ENCODE results near the gene ZNF672.
A peak's percentile ranks its signal among the peaks of the same experiment; 100 is the strongest.
"Not testable (repeated sequence)": the region's sequence is repeated elsewhere in the genome, so short reads cannot be mapped to it uniquely, and the experiment has no call there.

Gene ZNF672

DNA sequence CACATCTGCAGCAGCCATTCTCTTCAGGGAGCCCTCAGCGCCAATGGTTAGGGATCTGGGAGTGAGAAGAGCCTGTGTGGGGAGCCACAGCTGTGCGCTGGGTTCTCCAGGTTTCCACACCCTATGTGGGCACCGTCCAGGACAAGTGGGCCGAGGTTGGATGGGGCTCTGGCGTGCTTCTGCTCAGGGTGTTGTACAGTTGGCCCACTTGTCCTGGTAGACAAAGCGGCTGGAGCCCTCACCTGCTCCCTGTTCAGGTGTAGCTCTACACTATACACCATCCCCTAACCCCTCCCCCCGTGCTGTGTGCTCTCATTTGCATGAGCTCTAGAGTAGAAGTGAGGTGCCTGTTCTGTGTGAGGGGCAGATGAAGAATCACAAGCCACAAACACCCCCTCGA, 24.5 kb upstream of the ZNF672 start:
- DNase-seq, result no peak

DNA sequence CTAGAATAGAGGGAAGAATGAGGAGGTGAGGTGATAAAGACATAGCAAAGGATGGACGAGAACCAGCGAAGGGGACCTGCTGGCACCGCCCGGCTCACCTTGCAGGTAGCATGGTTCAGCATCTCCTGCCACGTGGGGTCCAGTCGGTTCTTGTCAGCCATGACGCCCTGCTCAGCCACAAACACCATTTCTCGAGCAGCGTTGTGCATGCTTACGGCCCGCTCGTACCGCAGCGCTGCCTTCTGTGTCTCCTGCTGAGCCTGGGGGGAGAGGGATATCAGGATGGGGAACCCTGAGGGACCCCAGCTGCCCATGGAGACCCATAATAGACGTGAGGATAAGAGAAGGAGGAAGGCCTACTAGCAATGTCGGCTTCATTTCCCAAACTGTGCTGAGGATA, 23.7 kb upstream of the ZNF672 start:
- no peak for DNase-seq

DNA sequence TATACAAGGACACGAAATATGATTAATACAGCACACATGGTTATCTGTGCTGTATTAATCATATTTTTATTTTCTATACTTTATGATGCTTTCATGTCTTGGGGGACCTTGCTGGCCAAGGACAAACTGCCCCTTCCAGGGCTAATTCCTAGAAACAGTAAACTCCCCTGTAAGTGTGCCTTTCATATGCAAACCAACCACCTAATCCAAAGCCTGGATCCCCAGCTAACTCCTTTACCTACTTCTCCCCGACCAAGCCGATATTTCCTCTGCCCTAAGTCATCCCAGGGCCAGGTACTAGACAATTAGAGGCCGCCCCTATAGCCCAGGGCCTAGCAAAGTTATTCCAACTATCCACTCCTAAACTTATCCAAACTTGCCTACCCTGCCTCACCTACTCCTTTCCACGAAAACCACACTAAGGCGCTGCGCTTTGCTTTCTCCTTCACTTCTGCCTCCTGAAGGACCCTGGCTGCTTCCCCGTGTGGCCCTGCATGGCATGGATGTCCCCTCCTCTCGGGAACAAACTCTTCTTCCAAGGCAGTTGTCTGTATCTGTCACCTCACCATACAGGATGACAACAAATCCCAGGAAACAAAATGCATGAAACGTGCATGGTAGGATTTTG, 22.5 kb upstream of the ZNF672 start:
- DNase-seq, result no peak

DNA sequence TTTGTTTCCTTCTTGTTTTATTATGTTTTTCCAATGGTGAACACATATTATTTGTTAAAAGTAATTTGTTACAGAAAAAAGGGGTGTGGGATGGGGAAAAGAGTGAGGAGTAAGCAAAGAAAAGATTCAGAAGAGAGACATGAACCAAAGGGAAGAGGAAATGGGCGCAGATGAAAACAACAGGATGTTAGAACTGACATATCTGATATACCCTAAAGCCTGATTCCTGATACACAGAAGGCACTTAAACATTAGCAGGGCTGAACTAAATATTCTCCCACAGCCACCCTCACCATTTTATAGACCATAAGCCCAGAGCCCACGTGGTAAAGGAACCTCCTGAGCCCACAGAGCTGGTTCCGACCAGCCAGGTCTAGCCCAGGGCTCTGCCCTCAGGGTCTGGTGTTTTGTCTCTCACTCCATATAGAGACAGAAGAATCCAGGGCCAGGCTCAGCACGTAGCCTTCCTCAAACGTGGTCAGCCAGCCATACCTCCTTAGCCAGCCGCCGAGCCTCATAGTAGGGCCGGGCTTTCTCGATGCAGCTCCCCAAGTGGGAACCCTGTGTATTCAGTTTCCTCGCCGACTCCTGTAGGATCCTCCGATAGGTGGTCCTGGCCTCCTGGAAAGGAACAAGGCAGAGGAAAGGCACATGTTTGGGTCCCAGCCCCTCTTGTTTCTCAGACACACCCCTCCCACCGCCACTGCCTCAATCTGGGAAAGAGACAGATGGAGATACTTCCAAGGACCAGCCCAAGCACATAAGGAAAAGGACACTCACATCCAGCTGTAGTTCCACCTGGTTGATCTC, 21.8 kb upstream of the ZNF672 start:
- DNase-seq, result no peak

DNA sequence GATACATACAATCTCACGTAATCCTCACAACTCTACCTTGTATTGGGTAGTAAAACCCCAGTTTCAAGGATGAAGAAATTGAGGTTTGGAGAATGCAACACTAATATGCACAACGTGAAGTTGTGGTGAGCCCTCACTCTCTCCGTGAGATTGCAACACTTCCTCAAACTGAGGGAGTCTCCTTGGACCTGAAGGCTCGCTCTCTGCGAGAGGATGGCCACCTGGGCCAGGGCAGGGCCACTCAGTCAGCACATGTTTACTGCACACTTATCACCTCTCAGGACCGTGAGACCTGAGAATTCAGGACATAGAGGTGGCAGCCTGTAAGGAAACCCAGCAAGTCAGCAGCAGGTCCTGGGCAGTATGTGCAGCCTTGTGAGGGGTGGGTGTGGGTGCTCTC, 21.0 kb upstream of the ZNF672 start:
- no peak for DNase-seq

DNA sequence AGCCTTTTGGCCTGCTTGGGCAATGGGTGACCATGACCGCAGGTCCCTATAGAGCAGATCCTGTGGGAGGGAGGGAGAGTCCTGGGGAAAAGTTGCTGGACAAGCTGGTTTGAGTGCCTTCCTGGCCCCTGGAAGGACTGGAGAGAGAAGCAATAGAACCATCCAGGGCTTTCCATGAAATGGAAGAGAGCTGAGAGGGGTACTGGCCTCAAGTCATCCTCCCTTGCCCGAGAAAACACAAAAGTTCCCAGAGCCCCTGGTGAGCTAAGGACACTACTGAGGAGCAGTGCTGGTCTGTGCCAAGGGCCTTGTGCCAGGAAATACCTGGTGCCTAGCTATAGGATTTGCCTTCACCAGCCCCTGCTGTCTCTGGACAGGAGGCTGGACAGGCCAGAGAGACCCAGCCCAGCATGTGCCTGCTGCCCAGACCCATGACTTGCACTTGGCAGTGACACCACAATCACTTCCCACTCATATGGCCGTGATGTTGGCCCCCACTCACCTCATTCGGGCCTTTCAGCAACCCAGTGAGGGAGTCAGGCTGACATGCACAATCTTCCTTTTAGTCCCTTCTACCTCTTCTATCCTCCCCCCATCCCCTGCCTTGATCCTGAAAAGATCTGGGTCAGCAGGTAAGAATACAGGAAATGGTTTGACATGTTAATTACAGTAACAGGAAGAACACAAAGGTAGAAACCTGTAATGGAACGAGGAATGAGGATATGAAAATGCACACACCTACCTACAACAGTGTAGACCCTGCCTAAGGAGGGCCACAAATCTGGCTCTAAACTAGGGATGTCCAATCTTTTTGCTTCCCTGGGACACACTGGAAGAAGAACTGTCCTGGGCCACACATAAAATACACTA, 19.3 kb upstream of the ZNF672 start:
- DNase-seq, result no peak

DNA sequence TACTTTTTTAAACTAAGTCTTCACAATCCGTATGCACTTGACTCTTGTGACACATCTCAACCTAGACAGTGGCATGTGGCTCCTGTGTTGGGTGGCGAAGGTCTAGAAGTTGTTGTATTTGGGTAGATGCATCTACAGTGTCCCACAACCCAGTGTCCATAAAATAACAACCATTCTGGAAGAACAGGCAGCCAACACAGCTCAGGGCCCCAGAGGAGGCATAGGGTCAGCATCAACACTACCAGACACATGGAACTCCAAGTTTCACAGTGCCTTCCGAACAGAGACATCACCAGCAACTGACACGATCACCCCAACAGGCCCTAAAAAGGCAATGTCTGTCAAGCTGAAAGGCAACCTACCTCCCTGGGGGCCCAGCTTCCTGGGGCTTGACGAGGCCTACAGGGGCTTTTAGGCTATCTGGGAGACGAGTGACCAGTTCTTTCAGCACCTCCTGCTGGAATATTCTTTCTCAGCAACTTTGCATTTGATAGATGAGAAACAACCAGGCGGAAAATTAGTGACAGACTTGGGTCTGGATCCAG, 17.9 kb upstream of the ZNF672 start:
- DNase-seq, result no peak

DNA sequence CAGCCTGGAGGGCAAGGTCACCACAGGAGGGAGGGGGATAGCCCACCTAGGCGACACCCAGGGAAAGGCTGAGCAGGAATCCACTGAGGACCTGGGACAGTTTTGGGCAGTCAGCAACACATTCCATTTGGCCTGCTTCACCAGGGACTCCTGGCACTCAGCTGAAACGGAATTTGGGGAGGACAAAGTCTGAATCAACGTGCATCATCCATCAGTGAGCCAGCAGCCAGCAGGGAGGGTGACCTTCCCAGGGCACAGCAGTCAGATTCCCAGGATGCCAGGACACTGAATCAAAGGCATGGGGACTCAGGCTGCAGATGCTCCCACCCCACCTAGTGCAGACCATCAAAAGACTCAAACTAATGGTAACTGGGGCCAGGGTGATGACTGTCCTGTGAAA, 16.9 kb upstream of the ZNF672 start:
- DNase-seq, result no peak

DNA sequence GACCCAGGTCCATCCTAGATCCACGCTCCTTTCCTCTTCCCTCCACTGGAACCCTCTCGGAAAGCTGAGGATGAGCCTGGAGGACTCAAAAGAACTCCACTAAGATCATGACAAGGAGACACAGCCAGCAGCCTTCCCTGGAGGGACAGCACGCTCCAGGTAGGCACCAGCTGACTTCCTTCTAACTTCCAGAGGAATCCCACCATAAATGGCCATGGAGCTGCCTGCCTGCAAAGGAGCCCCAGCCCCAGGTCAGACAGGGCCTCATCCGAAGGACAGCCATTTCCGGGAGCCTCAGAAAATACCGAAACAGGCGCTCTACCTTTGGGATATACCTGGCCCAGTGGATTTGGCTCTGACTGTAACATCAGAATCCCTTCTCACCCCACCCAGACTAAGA, 16.4 kb upstream of the ZNF672 start:
- no peak for DNase-seq

DNA sequence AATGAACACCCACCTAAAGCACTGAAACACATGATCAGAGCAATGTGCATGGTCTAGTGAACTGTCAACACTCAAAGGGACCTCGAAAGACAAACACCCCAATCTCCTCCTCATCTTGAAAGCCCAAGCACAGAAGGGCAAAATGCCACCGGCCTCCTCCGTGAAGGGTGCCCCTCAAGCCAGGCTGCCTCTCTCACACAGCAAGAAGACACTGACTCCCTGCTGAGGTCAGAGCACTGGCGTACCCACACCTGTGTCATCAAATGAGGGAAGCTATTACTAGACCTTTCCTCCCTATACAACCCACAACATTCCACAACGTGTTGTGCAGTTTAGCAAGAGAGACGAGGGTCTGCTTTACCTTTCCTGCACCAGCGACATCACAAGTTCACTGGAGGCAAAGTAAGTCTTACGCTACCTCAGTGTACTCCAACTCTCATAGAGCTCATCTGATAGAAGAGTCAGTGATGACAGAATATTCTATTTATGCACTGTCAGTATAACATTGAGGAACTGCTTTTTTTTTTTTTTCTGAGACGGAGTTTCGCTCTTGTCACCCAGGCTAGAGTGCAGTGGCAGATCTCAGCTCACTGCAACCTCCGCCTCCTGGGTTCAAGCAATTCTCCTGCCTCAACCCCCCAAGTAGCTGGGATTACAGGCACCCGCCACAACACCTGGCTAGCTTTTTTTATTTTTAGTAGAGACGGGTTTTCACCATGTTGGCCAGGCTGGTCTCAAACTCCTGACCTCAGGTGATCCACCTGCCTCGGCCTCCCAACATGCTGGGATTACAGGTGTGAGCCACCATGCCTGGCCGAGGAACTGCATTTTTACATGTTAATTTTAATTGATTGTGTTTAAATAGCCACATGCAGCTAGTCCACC, 15.6 kb upstream of the ZNF672 start:
- no peak for DNase-seq

DNA sequence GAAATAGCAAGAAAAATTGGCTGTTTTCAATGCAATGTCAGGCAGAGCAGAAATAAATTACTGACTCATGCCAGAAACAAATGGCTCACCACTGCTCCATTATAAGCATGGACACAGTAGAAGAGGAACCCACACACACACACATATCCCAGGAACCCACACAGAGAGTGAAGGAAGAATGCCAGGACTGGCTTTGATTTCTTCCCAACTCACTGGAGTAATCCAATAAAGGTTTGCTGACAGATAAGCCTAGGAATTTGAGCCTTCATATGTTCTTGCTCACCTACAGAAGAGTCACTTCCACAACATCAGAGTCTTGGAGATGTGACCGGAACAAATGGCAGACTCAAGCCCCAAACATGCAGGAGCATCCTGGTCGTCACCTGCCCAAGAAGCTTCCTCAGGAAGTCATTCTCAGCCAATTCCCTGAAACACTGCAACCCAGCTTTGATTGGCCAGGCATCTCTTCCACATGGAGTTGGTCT, 14.5 kb upstream of the ZNF672 start:
- DNase-seq, result no peak

DNA sequence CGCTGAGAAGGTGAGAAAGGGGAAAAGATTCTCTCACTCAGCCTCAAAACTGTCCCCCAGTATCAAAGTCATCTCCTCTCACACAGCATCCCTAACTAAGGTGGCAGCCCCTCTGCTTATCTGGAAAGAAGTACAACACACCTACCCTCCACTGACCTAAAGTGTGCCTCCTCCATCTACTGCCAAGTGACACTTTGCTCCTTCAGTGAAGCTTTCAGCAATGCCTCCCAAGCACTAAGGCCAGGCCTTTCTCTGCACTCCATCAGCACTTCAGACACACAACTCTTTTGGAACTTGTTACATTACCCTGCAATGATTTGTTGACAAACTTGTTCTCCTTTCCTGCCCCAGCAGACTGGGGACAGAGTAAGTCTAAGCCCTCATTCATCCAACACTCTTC, 13.7 kb upstream of the ZNF672 start:
- no peak for DNase-seq

DNA sequence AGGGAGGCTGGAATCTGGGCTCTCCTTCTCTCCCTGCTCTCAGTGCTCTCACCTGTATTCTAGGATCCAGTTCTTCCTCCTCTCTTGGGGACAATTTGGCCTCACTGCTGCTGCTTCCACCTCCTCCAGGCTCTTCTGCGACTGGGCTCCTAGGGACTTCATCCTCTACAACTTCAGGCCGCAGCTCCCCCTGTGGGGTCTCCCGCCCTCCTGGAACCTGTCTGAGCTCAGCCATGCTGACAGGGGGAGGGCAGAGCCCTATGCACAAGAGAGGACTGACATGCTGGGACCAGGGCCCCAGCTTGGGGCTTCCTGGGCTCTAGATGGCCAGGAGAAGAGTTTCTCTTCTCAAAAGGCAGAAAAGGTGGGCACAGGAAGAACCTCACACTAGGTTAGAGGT, 13.3 kb upstream of the ZNF672 start:
- DNase-seq, result no peak

DNA sequence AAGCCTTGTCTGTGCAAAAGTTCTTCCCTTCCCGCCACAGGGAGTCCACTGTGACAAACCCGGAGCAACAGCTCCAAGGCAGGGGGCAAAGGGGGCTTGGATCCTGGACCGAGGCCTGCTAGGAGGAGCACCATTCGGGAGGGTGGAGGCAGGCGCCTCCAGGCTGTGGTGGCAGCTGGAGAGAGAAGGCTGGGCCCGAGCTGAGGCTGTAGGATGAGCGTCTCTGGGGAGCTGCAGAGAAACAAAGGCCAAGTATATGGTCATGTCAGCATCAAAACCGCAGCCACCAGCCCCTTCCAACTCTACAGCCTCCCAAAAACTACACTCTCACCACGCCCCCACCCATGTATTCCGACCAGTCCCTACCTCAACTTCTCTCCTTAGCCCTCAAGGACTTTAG, 12.9 kb upstream of the ZNF672 start:
- no peak for DNase-seq

DNA sequence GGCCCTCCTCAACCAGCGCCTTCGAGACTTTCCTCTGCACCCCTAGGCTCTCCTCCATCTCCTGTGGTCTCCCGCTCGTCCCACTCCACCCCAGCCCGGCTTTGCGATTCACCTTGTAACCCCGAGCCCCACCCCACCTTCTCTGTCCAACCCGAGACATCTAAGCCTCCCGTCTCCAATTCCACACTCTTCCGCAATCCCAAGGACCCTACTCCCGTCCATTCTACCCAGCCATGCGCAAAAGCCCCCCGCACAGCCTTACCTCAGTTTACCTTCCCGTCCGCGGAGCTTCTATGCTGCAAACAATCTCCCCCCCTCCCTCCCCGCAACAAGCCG, 12.5 kb upstream of the ZNF672 start:
- DNase-seq, result no peak

DNA sequence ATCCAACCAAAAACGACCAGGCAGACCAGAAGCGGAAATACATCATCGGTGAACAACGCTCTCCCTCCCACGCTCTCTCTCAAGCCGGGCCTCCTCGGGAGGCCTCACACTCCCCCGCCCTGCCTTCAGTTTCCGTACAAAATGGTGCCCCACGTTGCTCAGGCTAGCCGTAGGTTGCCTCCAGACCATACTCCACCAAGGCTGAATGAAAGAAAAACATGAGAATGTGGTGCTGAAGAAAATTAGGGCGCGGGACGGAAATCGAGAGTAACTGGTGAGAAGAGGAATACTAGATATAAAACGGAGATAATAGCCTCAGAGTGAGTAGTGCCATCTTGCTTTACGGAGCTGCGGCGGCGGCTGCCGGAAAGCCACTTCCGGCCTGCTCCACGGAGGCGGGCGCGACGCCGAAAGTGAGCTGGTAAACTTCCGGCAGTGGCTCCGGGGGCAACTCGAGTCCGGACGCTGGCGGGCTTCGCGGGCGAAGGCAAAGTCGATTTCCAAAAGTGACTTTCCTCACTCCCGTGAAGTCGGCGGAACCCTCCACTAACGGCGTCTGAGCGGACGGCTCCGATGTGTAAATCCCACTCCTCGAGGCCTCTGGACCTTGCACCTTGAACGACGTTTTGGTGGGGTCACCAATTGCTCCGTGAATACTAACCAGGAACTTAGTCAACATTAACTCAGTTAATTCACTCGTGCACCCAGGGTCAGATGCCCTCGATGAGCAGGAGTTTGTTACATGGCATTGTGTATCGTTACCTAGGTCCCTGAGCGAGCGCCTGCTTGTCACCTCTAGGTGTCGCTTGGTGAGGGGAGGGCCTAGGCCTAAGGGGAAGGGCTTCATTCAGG, 11.9 kb upstream of the ZNF672 start, which contains the start of gene SH3BP5L:
TSS of gene SH3BP5L (minus strand) at position 7 of the 852 bp plus-strand sequence. CDS start 980 bp downstream, outside the sequence.
- DNase-seq, result peak; percentile 72 to 83 (median 78)

DNA sequence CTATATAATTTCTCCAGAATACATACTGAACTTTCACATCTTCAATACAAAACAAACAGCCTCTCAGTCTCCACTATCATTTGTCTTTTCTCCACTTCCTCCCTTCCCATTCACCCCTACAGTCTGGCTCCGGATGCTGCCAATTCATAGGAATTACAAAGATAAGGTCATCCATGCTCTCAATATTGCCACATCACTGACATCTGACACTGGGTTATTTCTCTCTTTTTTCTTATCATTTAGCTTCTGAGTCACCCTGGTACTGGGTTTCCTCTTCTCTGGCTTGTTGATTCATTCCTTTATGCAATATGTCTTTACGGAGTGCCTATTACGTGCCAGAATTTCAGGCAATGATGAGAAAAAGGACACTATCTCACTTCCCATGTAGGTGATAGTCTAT, 9.2 kb upstream of the ZNF672 start:
- no peak for DNase-seq

DNA sequence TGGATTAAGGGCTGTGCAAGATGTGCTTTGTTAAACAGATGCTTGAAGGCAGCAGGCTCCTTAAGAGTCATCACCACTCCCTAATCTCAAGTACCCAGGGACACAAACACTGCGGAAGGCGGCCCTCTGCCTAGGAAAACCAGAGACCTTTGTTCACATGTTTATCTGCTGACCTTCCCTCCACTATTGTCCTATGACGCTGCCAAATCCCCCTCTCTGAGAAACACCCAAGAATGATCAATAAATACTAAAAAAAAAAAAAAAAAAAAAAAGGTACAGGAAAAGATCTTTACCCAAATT, 7.4 kb upstream of the ZNF672 start:
- not testable (repeated sequence) for DNase-seq

DNA sequence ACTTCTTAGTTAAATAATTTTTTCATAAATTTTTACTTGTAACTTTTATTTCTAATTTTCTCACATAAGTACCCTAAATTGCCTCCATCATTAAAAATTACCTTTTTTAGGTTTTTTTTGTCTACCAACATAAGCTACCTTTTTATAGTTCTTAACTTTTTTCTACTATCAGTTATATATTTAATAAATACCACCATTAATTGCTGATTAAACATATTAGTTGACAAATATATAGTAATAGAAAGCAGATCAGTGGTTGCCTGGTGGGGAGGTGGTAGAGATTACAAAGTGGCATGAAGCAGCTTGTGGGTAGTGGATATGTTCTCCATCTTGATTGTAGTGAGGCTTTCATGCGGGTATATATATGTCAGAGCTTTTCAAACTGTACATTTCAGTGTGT, 6.2 kb upstream of the ZNF672 start:
- no peak for DNase-seq

DNA sequence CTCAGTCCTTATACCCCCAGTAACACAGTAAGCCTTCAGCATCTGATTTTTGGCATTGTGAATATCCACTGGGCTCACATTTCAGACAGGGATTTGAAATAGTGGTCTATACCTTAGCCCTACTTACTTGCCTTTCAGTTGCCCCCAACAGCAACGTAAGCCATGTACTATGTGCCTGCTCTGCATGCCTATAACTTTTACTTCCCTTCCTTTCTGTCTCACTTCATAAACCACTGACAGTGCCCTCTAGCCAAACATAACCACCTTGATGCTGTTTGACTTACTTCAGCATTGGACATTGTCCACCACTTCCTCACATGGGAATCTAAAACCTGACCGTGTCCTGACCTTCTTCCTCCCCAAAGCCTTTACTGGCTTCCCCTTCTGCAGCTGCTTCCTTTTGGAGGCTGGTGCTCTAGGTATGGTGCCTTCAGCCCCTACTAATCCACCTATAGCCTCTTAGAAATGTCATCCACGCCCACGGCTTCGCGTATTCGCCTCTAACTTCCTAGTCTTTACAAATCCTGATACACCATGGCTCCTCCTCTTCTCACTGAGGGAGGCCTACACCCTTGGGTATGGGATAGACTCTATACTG, 3.6 kb upstream of the ZNF672 start:
- DNase-seq, result no peak

All from activated naive CD4-positive, alpha-beta T cell (primary cell).